CD4-positive, alpha-beta T cell treated with Interleukin-6 for 4 hours (primary cell): ENCODE data around the gene TDRD7.

Experiments used
- DNase-seq: peaks from one replicate; pipeline ENCODE4 v3.0.0-alpha.2; 2020; ENCODE audit warnings: mixed read lengths

Gene TDRD7

DNA sequence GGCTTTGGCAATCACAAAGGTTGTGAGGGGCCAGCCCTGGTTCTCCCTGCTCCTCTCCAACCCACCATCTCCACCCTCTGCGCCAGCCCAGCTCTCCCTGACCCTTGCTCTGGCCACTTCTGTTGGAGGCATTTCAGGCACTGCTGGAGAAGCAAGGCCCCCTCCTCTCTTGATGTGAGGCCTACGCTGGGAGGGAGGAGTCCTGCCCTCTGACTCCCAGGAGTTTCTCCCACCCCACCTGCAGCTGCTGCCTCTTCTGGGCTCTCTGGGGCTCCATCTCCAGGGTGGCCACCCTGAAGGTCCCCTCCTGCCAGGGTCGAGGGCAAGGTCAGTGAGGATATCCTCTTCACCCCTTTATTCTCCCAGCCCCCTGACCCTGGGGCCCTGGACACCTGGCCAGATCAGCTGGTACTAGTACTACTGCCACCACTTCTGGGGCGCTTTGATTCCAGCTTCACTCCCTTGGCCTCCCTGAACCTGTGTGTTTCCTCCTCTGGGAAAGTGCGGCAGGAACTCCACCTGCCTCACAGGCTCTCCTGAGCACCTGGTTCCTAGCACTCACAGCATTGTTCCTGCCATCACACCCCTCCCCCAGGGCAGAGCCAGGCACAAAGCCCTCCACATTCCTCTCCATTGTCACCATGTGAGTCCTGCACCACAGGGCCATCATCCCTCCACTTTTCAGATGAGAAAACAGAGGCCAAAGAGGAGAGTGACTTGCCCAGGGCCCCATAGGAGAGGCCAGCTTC lies 23.8 kb upstream of the TDRD7 start:
- DNase-seq: no peak

DNA sequence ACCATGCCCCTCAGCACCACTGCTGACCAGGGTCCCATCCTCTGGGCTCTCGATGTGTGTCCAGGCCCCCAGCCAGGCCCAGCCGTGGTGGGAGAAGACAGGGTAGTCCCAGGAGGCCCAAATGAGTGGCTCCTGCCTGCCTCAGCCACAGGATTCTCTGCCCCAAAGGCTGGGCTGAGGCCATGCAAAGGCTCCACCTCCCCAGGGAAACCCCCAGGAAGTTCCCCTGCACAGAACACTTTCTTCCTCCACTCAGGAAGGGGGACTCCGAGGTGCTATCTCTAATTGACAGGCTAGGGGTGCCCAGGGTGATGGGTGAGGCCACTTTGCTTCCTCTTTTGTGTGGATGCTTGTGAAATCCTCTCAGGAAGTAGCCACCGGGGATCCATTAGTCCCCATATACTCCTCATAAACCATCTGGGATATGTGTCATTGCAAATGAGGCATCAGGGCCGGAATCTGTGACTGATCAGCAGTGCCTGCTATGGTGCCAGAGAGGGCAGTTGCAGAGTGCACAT lies 23.1 kb upstream of the TDRD7 start:
- no peak for DNase-seq

DNA sequence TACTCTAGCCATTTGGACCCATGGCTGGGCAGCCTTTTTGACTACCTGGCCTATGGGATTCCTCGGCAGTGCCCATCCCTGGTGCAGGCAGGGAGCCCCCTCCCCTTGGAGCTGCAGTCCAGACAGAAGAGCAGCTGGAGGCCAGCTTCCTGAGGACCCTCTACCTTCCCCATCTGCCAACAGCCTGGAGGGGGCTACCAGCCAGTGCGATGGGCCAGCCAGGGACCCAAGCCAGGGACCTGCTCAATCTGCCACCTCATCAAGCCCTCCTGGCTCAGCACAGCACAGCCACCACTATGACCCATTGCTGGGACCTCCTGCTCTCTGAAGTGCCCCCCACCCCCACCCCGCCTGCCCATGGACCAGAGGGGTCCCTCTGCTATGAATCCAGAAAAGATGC lies 22.6 kb upstream of the TDRD7 start:
- DNase-seq: no peak

DNA sequence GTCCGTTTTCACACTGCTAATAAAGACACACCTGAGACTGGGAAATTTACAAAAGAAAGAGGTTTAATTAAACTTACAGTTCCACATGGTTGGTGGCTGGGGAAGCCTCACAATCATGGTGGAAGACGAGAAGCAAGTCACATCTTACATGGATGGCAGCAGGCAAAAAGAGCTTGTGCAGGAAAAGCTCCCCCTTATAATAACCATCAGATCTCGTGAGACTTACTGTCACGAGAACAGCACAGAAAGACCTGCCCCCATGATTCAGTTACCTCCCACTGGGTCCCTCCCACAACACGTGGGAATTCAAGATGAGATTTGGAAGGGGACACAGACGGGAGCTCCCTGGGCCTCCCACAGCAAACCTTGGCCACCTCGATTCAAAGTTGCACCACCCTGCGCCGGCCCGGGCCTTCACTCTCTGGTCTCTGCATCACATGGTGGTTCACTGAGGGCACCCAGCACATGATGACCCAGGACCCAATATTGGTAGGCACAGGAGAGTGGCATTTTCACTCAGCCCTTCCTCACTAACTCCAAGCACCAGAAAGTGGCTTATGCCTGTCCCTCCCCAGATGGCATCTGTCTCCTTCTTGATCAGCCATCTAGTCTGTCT lies 21.0 kb upstream of the TDRD7 start:
- no peak for DNase-seq

DNA sequence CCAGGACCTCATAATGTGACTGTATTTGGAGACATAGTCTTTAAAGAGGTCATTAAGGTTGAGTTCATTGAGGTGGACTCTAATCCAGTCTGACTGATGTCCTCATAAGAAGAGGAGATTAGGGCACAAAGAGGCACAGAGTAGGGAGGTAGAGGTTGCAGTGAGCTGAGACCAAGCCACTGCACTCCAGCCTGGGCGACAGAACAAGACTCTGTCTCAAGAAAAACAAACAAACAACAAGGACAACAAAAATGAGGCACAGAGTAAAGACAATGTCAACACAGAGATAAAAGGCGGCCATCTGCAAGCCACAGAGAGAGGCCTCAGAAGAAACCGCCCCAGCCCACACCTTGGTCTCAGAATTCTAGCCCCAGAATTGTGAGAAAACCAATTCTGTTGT lies 17.0 kb upstream of the TDRD7 start:
- no peak for DNase-seq

DNA sequence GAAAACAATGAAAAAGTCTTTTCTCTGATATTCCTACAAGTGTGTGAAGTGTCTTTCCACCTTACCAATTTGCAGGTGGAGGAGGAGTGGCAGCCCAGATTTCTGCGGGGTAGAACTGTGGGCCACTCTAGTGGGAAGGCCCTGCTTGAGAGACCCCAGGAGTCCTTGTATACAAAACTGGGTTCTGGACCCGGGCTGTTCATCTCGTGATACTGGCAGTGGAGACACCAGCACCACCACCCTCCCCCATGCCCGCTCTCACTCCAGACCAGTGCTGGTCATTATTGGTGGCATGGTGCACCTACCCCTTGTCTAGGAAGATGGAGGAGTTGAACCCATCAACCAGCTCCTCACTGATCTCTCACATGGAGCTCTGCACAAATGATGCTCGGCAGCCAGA lies 16.2 kb upstream of the TDRD7 start:
- no peak for DNase-seq

DNA sequence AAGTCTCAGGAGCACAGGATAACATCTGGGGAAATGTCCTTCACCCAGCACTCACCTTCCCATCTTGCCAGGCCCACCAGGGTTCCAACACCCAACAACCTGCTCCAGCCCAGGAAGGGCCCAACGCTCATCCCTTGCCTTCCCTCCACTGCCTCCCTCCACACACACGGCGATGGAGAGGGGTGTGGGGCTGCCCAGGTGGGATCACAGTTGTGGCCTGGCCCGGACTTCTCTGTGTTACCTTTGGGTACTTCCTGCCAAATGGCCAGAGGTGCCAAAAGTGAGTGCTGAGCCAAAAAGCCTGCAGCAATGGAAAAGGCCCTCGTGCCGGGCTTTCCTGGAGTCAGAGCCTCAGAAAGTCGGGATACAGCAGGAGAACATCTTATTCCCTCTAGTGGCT lies 15.6 kb upstream of the TDRD7 start:
- DNase-seq: no peak

DNA sequence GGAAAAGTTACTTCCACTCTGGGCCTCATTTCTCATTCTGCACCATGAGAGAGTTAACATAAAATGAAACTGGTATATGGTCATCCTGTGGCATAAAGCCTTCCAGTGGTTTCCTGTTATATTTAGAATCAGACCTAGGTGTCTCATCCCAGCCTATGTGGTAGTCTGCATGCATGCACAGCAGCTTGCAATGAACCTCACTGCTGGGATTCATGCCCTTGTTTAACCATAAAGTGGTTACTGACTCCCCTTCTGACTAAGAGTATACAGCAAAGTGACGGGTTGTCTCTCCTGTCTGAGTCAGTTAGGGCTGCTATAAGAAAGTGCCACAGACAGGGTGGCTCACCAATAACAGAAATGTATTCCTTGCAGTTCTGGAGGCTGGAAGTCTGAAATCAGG lies 14.7 kb upstream of the TDRD7 start:
- DNase-seq: no peak

DNA sequence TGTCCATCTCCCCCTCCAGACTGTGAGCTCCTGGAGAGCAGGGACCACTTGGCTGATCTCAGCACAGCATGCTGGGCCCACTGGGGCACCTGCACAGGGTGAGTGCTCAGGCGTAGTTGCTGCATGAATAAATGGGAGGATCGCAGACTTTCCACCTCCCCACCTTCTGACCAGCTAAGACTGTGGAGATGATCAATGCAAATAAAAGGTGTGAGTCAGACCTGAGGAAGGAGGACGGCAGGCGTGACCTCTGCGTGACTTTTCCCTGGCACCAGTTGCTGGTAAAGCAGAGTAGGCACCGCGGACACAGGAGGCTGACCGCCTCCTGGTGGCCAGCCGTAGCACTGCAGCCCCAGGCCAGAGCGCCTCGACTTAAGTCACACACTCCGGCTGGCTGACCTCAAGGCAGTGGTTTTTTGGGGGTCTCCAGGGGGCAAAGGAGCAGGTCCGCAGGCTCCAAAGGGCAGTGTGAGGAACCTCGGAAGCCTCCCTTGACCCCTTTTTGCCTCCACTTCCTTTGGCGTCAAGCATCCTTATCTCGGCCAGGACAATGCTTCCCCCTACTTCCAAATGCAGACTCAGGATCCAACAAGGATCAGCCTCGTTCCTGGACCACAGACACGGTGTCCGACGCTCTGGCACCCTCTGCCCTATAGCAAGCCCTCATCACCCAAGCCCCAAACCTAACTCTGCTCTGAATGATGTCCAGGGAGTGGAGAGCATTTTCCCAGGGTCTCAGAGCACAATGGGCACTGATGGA lies 12.7 kb upstream of the TDRD7 start:
- DNase-seq: peak; percentile 70

DNA sequence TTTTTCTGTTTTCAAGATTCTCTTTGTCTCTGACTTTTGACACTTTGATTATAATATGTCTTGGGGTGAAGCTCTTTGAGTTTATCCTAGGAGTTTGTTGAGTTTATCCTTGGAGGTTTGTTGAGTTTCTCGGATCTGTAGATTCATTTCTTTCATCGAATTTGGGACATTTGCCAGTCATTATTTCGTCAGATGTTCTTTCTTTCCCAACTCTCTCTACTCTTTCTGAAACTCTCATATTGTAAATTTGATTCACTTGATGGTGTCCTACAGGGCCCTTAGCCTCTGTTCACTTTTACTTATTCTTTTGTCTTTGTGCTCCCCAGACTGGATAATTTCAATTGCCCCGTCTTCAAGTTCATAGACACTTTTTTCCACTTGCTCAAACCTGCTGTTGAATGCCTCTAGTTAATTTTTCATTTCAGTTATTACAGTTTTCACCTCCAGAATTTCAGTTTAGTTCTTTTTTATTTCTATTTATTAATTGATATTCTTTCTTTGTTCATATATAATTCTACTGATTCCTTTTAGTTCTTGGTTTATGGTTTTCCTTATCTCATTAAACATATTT lies 8.1 kb upstream of the TDRD7 start:
- DNase-seq: no peak

DNA sequence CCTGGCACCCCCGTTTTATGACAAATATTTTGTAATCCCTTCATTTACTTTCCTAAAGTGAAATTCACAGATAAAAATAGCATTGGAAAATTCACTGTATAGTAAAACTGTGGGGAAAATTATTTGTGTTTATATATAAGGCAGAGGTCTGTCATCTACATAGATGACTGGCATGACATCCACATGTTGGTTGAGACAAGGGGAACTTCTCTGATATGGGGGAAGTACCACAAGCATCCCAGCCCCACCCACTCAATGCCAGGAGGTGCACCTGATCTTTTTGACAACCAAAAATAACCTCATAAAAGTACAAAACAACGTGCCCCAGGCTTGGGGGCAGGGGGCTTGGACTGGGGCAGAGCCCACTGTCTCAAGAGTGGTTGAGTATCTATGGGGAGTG lies 6.3 kb upstream of the TDRD7 start:
- no peak for DNase-seq

DNA sequence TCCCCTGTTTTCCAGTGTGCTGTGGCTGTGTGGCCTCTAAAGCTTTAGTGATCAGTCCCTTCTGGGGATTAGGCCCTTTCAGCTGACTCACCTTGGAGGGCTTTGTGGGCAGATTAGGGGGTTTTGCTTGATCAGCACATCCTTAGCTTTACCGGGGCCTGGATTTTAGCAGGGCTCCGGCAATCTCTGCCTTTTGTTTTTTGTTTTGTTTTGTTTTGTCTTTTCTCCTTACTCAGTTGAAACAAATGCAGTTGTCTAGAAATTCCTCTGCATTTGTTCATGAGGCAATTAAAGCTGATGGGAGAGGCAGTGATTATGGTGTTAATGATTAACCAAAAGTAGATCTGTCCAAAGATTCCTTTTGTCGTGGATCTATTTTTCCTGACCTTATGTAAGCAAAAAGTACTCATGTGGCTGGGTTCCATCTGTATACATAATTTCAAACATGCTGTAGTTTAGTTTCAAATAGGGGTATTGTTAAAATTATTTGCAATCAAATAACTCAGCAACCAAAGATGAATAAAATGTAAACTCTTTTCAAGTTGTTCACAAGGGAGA lies 5.2 kb upstream of the TDRD7 start:
- no peak for DNase-seq

DNA sequence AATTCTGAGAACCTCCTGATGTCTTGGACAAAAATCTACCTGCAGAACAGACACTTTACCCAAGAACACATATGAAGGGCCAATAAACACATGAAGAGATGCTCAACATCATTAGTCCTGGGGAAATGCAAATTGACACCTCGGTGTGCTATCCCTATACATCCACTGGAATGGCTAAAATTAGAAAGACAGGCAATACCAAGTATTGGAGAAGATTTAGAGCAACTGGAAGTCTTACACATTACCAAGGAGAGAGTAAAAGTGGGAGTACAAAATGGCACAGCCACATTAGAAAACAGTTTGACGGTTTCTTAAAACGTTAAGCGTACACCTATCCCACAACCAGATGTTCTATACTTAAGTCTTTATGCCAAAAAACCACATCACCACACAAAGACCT lies 3.3 kb upstream of the TDRD7 start:
- no peak for DNase-seq

DNA sequence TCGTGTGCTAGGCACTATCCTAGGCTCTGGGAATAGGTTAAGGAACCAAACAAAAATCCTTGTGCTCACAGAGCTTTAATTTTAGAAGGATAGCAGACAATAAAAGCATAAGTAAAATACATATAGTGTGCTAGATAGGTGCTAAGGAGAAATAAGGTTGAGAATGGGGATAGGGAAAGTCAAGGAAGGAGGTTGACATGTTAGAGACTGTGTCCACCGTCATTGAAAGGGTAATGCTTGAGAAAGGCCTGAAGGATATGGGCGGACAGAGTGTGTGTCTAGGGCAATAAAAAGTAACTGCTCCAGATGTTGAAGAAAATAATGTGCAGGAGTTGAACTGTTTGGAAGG lies 482 bp upstream of the TDRD7 start:
- DNase-seq: no peak

DNA sequence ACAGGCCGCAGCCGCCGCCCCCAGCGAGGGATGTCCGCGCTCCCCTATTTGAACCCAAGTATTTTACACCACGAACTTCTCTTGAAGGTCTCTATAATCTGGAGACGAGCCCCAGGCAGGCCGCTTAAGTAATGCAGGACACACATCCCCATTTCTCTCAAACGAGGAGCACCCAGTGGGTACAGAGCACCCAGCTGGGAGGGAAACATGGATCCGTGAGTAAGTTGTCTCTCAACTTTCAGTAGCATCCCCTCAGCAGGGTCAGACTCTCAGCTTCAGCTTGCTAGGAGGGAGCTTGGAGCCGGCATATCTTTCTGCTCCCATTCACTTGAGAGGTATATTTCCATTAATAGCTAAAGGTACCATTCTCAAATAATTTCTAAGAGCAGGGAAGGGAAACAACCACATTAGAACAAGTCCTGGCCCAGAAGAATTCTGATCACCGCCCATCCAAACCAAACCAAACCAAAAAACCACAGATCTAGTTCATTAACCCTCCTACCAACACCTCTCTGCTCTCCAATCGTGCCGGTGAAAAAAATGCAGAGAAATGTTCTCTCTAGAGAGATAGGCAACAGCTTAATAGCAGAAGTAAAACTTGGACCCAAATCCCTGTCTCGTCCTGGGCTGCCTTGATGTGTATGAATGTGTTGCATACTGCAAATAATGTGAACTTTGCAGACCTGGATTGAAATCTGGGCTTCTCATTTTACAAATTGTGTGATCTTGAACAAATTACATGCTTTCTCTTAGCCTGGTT lies 910 bp downstream of the TDRD7 start:
- no peak for DNase-seq

DNA sequence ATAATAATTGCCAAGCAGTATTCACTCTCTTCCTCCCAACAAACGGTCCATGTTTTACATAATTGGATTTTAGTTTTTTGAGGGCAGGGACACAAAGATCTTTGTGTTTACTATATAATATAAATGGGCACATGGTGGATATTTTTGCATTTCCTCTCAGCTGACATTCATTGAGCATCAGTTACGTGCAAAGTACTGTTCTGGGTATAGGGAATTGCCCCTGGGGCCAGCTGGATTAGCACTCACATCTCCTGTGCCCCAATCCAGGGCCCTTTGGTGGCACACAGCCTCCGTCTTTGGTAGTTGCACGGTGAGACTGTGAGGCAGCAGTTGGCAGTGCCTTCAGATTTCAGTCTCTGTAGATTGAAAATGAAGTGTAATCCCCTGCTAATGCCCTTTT lies 1.6 kb downstream of the TDRD7 start:
- DNase-seq: no peak

DNA sequence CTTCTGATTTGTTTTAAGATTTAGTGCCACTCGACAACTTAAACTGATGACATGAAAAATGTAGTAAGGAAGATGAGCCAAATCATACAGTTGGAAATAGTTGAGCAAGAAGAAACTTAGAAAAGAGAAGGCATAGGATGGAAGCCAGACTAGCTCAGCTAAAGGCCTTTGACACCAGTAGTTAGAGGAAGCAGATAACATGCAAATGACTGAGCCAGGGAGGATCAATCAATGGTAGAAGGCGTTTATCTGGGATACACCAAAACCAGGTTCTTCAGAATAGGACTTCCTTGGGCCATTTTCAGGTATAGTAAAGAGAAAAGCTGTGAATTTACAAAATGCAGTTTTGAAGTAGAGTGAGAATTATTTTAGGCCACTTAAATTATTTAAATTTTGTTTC lies 3.2 kb downstream of the TDRD7 start:
- DNase-seq: no peak

DNA sequence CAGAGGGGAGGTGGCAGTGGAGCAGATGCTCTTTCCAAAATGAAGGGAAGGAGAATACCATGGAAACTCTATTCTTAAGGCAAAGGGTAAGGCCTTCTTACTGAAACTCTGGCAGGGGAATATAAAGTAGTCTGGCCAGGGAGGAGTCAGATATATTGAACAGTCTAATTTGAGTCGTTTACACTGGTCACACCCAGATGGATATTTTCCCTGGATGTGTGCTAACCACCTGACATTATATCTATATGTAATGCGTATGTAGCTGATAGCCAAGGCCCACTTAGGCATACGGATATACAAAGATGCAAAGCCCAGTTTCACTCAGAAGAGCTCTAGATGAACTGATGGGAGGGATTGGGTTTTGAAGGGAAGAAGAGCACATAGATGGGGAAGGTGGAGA lies 7.0 kb downstream of the TDRD7 start:
- DNase-seq: no peak

DNA sequence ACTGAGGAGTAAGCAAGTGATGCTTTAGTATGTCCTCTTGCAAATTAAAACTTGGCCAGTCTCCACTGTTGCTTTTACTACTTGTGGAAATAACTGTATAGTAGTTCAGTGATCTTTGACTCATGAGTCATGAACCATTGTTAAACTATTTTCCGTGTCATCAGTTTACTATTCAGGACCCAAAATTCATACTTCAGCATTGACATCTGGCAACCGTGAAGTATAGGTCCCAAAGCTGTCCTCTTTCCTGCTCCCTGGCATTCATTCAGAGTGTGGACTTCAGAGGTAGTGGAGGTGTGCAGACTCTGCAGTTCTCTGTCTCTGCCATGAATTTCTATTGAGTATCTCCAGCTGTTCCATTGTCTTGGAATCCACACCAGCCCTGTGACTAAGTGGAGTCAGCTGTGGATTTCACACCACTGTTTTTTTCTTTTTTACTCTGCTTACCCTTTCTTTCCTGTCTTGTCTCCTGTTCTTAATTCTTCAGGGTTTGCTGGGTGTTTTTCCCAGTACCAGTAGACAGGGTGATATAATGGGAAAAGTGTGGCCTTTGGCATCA lies 7.5 kb downstream of the TDRD7 start:
- DNase-seq: no peak

DNA sequence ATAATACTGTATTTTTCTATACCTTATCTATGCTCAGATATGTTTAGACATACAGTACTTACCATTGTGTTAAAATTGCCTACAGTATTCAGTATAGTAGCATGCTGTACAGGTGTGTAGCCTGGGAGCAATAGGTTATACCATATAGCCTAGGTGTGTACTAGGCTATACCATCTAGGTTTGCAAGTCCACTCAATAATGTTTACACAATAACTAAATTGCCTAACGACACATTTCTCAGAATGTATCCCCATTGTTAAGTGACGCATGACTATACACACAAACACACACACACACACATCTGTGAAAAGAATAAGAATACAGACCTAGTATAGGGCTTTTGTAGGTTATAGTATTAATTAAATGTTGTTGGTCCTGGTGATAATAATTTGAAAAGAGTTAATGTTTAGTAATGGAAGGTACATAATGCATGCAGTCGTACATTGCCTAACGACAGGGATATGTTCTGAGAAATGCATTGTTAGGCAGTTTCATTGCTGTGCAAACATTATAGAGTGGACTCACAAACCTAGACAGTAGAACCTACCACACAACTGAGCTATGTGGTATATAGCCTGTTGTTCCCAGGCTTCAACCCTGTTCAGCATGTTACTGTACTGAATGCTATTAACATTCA lies 13.6 kb downstream of the TDRD7 start:
- no peak for DNase-seq

DNA sequence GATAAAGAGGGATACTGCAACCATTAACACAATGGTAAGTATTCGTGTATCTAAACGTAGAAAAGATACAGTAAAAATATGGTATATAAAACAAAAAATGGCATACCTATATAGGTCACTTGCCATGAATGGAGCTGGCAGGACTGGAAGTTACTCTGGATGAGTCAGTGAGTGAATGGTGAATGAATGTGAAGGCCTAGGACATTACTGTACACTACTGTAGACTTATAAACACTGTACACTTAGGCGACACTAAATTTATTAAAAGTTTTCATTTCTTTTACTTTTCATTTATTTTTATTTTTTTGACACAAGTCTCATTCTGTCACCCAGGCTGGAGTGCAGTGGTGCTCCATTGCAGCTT lies 14.1 kb downstream of the TDRD7 start:
- no peak for DNase-seq

DNA sequence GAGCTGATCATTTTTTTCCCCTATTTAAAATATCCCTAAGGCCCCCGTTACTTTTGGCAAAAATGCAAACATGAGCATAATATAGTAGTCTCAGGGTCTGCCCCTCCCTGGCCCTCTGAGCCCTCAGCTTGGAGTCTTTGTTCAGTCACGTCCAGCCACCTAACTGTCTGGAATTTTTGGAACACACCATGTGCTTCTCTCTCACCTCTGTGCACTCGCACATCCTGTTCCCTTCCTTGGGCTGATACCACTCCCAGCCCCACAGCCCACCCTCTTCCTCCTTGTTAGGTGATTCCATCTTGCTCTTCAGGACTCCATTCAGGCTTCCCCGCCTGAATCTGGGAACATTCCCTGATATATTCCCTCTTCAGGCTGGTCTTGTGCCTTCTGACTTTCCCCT lies 16.0 kb downstream of the TDRD7 start:
- DNase-seq: no peak
